ENCODE results near the gene DIPK1A.

The DIPK1A gene

DNA sequence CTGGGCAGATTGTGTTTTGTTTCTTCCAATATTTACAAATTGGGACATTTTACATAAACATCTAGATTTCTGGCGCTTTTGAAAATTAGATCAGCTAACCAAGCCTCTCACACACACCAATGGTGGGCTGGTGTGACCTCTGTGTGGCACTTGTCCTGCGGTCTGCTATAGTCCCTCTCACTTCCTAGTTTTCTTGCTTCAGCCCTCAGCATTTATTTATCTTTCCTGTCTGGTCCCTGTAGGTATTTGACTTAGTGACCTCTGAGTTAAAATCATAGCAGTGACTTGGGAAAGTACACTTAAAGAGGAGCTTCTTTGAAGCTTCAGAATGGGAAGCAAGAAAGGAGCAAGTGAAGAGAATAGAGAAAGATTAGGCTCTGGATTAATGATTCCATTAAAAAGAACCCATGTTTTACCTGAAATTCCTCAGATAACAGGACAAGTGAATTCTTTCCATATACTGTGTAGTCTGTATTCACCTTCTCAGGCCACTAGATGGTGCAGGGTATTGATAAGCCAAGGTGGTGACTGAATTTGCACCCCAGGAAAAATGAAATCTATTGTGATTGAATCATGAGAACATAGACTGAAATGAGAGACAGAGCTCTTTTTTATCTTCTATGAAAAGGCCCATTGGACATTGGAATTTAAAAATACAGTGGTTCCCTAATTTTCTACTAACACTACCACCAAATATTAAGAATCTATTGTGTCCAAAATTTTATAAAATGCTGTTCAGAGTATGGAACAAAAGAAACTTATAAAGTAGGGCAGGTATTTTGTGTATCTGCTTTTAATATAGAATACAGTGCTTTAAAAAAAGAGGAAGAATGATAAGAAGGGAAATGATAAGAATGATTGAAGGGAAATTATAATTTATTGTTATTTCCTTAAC, 7.1 kb upstream of the DIPK1A start:
- H2BK120ac ChIP-seq (ENCODE audit: insufficient read depth, low read length, poor library complexity): no peak overlapping the region
- no peak overlapping the region for H2AK5ac ChIP-seq (ENCODE audit: low read length)
- H2BK12ac ChIP-seq (ENCODE audit: low read length): no peak overlapping the region
- H4K12ac ChIP-seq (ENCODE audit: low read depth, low read length): no peak overlapping the region
- no peak overlapping the region for H3K14ac ChIP-seq (ENCODE audit: low read length)
- no peaks in the 10 kb centered on the region for H3K79me2 ChIP-seq (ENCODE audit: control insufficient read depth, insufficient read depth, low read length, poor library complexity)
- peak in 1 of 2 donors; percentile 18 for DNase-seq
- no peaks in the 10 kb centered on the region for H3K4me1 ChIP-seq (ENCODE audit: control insufficient read depth in 1 of 2, insufficient read depth in 2 of 2, low read length in 2 of 2)
- H3K27ac ChIP-seq (ENCODE audit: low read depth, low read length): no peak overlapping the region
- H3K27me3 ChIP-seq (ENCODE audit: insufficient read depth, low read length): no peaks in the 10 kb centered on the region
- H2AFZ ChIP-seq (ENCODE audit: insufficient read depth, low read length, poor library complexity): no peak overlapping the region
- no peak overlapping the region for H2BK5ac ChIP-seq (ENCODE audit: low read depth, low read length, poor library complexity)
- no peak overlapping the region for H3K4me3 ChIP-seq (ENCODE audit: low read depth, low read length)
- H3K36me3 ChIP-seq (ENCODE audit: control insufficient read depth in 1 of 2, insufficient read depth in 2 of 2, low read length in 2 of 2): no peaks in the 10 kb centered on the region
- H3K4me2 ChIP-seq (ENCODE audit: low read length): no peak overlapping the region
- H3K9me3 ChIP-seq (ENCODE audit: insufficient read depth, low read depth, low read length): no peaks in the 10 kb centered on the region
- no CpG with 5 or more reads among the region's 2 CpGs for WGBS (ENCODE audit: extremely low coverage, insufficient coverage, insufficient read length)
- no peak overlapping the region for H4K91ac ChIP-seq (ENCODE audit: low read depth, low read length)
- no peak overlapping the region for H3K4ac ChIP-seq (ENCODE audit: low read depth, low read length)
- no peak overlapping the region for H4K8ac ChIP-seq (ENCODE audit: low read depth, low read length)
- no peaks in the 10 kb centered on the region for H3K79me1 ChIP-seq (ENCODE audit: low read length)
- no peak overlapping the region for H3K23ac ChIP-seq (ENCODE audit: low read length)
- H3K9ac ChIP-seq (ENCODE audit: low read length): no peak overlapping the region
- no peak overlapping the region for H3K18ac ChIP-seq (ENCODE audit: low read length)

GRCh38 chr1:92964998-92965397, 3.7 kb upstream of the DIPK1A start:
- H2BK5ac ChIP-seq (ENCODE audit: low read depth, low read length, poor library complexity): no peak overlapping the region

DNA sequence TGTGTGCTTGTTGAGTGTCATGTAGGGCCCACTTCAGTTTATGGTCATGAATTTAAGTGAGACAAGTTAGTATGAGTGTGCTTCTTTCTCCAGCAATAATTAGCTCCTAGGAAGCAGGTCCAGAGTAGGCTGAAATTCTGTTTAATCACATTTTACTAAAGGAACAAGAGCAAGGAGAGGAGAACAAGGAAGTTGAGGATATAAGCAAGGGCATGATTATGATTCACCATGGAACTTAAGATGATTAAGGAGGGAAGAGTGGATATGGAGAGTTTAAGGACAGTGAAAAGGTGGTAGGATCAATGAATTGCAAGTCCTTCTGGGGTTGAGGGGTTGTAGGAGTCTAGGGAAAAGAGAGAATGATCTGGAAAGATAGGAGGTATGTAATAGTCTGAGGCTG, 3.1 kb upstream of the DIPK1A start:
- DNase-seq: no peak

More at GRCh38 chr1:92964998-92965397, 3.7 kb upstream of the DIPK1A start:
- Histone ChIP-seq H2AFZ (ENCODE audit: insufficient read depth, low read length, poor library complexity) (no peak overlapping the region), H3K23ac (ENCODE audit: low read length) (no peak overlapping the region), H3K4me2 (ENCODE audit: low read length) (no peak overlapping the region), H3K9ac (ENCODE audit: low read length) (no peak overlapping the region), H3K79me1 (ENCODE audit: low read length) (peaks cover 9% of the 10 kb centered on the region), H3K79me2 (ENCODE audit: control insufficient read depth, insufficient read depth, low read length, poor library complexity) (peaks cover 5% of the 10 kb centered on the region), H3K14ac (ENCODE audit: low read length) (no peak overlapping the region), H2AK5ac (ENCODE audit: low read length) (no peak overlapping the region), H3K4me3 (ENCODE audit: low read depth, low read length) (no peak overlapping the region), H2BK12ac (ENCODE audit: low read length) (no peak overlapping the region), H2BK120ac (ENCODE audit: insufficient read depth, low read length, poor library complexity) (no peak overlapping the region), H3K9me3 (ENCODE audit: insufficient read depth, low read depth, low read length) (no peaks in the 10 kb centered on the region), H3K27ac (ENCODE audit: low read depth, low read length) (no peak overlapping the region), H3K18ac (ENCODE audit: low read length) (no peak overlapping the region), H4K8ac (ENCODE audit: low read depth, low read length) (no peak overlapping the region), H3K4ac (ENCODE audit: low read depth, low read length) (no peak overlapping the region), H3K27me3 (ENCODE audit: insufficient read depth, low read length) (no peaks in the 10 kb centered on the region), H3K36me3 (ENCODE audit: control insufficient read depth in 1 of 2, insufficient read depth in 2 of 2, low read length in 2 of 2) (no peaks in the 10 kb centered on the region), H4K12ac (ENCODE audit: low read depth, low read length) (no peak overlapping the region), H3K4me1 (ENCODE audit: control insufficient read depth in 1 of 2, insufficient read depth in 2 of 2, low read length in 2 of 2) (no peaks in the 10 kb centered on the region), H4K91ac (ENCODE audit: low read depth, low read length) (no peak overlapping the region)
- DNase-seq: no peak
- no CpG with 5 or more reads among the region's 3 CpGs for WGBS (ENCODE audit: extremely low coverage, insufficient coverage, insufficient read length)

GRCh38 chr1:92961896-92962752, 862 bp upstream of the DIPK1A start:
- DNase-seq: peak; percentile 78 to 91
- no peak overlapping the region for H2AK5ac ChIP-seq (ENCODE audit: low read length)
- H3K79me2 ChIP-seq (ENCODE audit: control insufficient read depth, insufficient read depth, low read length, poor library complexity): peaks cover 5% of the 10 kb centered on the region
- peak overlapping the region; percentile 77 for H3K14ac ChIP-seq (ENCODE audit: low read length)
- H3K4me2 ChIP-seq (ENCODE audit: low read length): peak overlapping the region; percentile 71
- H2AFZ ChIP-seq (ENCODE audit: insufficient read depth, low read length, poor library complexity): peak overlapping the region; percentile 27
- peak overlapping the region; percentile 63 for H4K12ac ChIP-seq (ENCODE audit: low read depth, low read length)
- H3K36me3 ChIP-seq (ENCODE audit: control insufficient read depth in 1 of 2, insufficient read depth in 2 of 2, low read length in 2 of 2): no peaks in the 10 kb centered on the region
- peak overlapping the region; percentile 55 for H4K8ac ChIP-seq (ENCODE audit: low read depth, low read length)
- H2BK5ac ChIP-seq (ENCODE audit: low read depth, low read length, poor library complexity): peak overlapping the region; percentile 13
- H3K4ac ChIP-seq (ENCODE audit: low read depth, low read length): no peak overlapping the region
- no CpG with 5 or more reads among the region's 32 CpGs for WGBS (ENCODE audit: extremely low coverage, insufficient coverage, insufficient read length)
- peak overlapping the region; percentile 56 for H4K91ac ChIP-seq (ENCODE audit: low read depth, low read length)
- no peaks in the 10 kb centered on the region for H3K9me3 ChIP-seq (ENCODE audit: insufficient read depth, low read depth, low read length)
- peak overlapping the region; percentile 1 for H2BK12ac ChIP-seq (ENCODE audit: low read length)
- H3K4me3 ChIP-seq (ENCODE audit: low read depth, low read length): peak overlapping the region; percentile 82
- H3K9ac ChIP-seq (ENCODE audit: low read length): peak overlapping the region; percentile 97
- no peak overlapping the region for H3K23ac ChIP-seq (ENCODE audit: low read length)
- no peaks in the 10 kb centered on the region for H3K27me3 ChIP-seq (ENCODE audit: insufficient read depth, low read length)
- peak overlapping the region; percentile 20 for H2BK120ac ChIP-seq (ENCODE audit: insufficient read depth, low read length, poor library complexity)
- H3K4me1 ChIP-seq (ENCODE audit: control insufficient read depth in 1 of 2, insufficient read depth in 2 of 2, low read length in 2 of 2): no peaks in the 10 kb centered on the region
- H3K27ac ChIP-seq (ENCODE audit: low read depth, low read length): peak overlapping the region; percentile 63
- H3K79me1 ChIP-seq (ENCODE audit: low read length): peaks cover 9% of the 10 kb centered on the region
- peak overlapping the region; percentile 73 for H3K18ac ChIP-seq (ENCODE audit: low read length)

More for the DNA sequence above, 3.1 kb upstream of the DIPK1A start:
- no peak overlapping the region for H3K4ac ChIP-seq (ENCODE audit: low read depth, low read length)
- H2AFZ ChIP-seq (ENCODE audit: insufficient read depth, low read length, poor library complexity): no peak overlapping the region
- no peak overlapping the region for H2BK5ac ChIP-seq (ENCODE audit: low read depth, low read length, poor library complexity)
- H3K36me3 ChIP-seq (ENCODE audit: control insufficient read depth in 1 of 2, insufficient read depth in 2 of 2, low read length in 2 of 2): no peaks in the 10 kb centered on the region
- no peak overlapping the region for H4K8ac ChIP-seq (ENCODE audit: low read depth, low read length)
- no peak overlapping the region for H2BK120ac ChIP-seq (ENCODE audit: insufficient read depth, low read length, poor library complexity)
- H3K23ac ChIP-seq (ENCODE audit: low read length): no peak overlapping the region
- H3K4me2 ChIP-seq (ENCODE audit: low read length): no peak overlapping the region
- peaks cover 9% of the 10 kb centered on the region for H3K79me1 ChIP-seq (ENCODE audit: low read length)
- H3K18ac ChIP-seq (ENCODE audit: low read length): no peak overlapping the region
- no peaks in the 10 kb centered on the region for H3K4me1 ChIP-seq (ENCODE audit: control insufficient read depth in 1 of 2, insufficient read depth in 2 of 2, low read length in 2 of 2)
- H3K27ac ChIP-seq (ENCODE audit: low read depth, low read length): no peak overlapping the region
- H4K12ac ChIP-seq (ENCODE audit: low read depth, low read length): no peak overlapping the region
- no peak overlapping the region for H3K9ac ChIP-seq (ENCODE audit: low read length)
- H3K14ac ChIP-seq (ENCODE audit: low read length): no peak overlapping the region
- no peak overlapping the region for H3K4me3 ChIP-seq (ENCODE audit: low read depth, low read length)
- H3K9me3 ChIP-seq (ENCODE audit: insufficient read depth, low read depth, low read length): no peaks in the 10 kb centered on the region
- no peaks in the 10 kb centered on the region for H3K27me3 ChIP-seq (ENCODE audit: insufficient read depth, low read length)
- no peak overlapping the region for H2BK12ac ChIP-seq (ENCODE audit: low read length)
- H2AK5ac ChIP-seq (ENCODE audit: low read length): no peak overlapping the region
- no peak overlapping the region for H4K91ac ChIP-seq (ENCODE audit: low read depth, low read length)
- H3K79me2 ChIP-seq (ENCODE audit: control insufficient read depth, insufficient read depth, low read length, poor library complexity): peaks cover 5% of the 10 kb centered on the region
